GM12878 (cell line): Measurements from ENCODE around the gene SNAP23. TPM values are rescaled to one million over a fixed set of nuclear protein-coding genes. Genes with fewer than 3 reads are reported as not detected.

Experiments
- ATAC-seq: fragments of 200-7000 bp; cut with Tn5 transposase; 3 replicates; pipeline ENCODE4 v1.9.1; 2020; ENCODE audit warnings: mild to moderate bottlenecking, moderate library complexity
- BruUV-seq: library from RNA; stranded (reverse); fragments of 400-500 nt; replicated peaks from 2 replicates; lab custom pipeline; 2021; lab: Mats Ljungman, UMichigan
- CTCF ChIA-PET: fragments of 300-600 bp; sonication (Branson Sonifier 250); formaldehyde crosslinking; extraction: SDS; loops from one replicate; lab custom pipeline; 2021; ENCODE audit warnings: inconsistent platforms; lab: Yijun Ruan, JAX
- POLR2A ChIA-PET: fragments of 350-600 bp; formaldehyde crosslinking; extraction: SDS; loops from one replicate; lab custom pipeline; 2021; ENCODE audit warnings: inconsistent platforms; lab: Charles Lee
- RAD21 ChIA-PET: fragments of 300-600 bp; sonication (Branson Sonifier 250); formaldehyde crosslinking; loops from one replicate; lab custom pipeline; 2023; ENCODE audit warnings: antibody characterized with exemption; ENCODE audit not compliant: unreplicated experiment; lab: Charles Lee
- SMC1A ChIA-PET: fragments of 300-600 bp; sonication (Branson Sonifier 250); formaldehyde crosslinking; loops from one replicate; lab custom pipeline; 2023; ENCODE audit not compliant: unreplicated experiment, uncharacterized antibody; lab: Charles Lee
- DNase-seq: peaks from one replicate; pipeline ENCODE4 v3.0.0-alpha.2; 2011; ENCODE audit warnings: low read depth, low spot score
- FAIRE-seq: peaks from 3 replicates; lab custom pipeline; 2011; peaks lifted over from hg19 to GRCh38; lab: Jason Lieb, UNC
- H2AFZ ChIP-seq: 2 replicates; pipeline ENCODE4 v1.6.0; 2011; ENCODE audit warnings: low read depth, low read length, control low read depth; ENCODE audit not compliant: control insufficient read depth
- H3K27ac ChIP-seq: 2 replicates; pipeline ENCODE4 v1.5.1; 2011; ENCODE audit warnings: control low read depth; ENCODE audit not compliant: control insufficient read depth, insufficient read depth
- H3K27me3 ChIP-seq, 2 experiments: replicated peaks in 1 of 2; 2 replicates each; pipeline versions ENCODE4 v1.6.0 to v1.6.1; 2011; ENCODE audit warnings: low read length in 1 of 2; ENCODE audit not compliant: control insufficient read depth in 2 of 2, insufficient read depth in 2 of 2
- H3K36me3 ChIP-seq, 2 experiments: 2 replicates each; pipeline ENCODE4 v1.5.1; 2011; ENCODE audit warnings: low read length in 1 of 2; ENCODE audit not compliant: control insufficient read depth in 2 of 2, insufficient read depth in 2 of 2
- H3K4me1 ChIP-seq: 2 replicates; pipeline ENCODE4 v1.6.1; 2011; ENCODE audit warnings: mild to moderate bottlenecking, low read length, moderate library complexity, mixed read lengths; ENCODE audit not compliant: control insufficient read depth, insufficient read depth
- H3K4me2 ChIP-seq: 2 replicates; pipeline ENCODE4 v1.6.0; 2011; ENCODE audit warnings: control low read depth; ENCODE audit not compliant: control insufficient read depth, insufficient read depth
- H3K4me3 ChIP-seq: fragments of 200-600 bp; sonication (generic); 2 replicates; pipeline ENCODE4 v1.5.1; 2016
- H3K79me2 ChIP-seq: 2 replicates; pipeline ENCODE4 v1.6.0; 2011; ENCODE audit warnings: low read length; ENCODE audit not compliant: control insufficient read depth, insufficient read depth
- H3K9ac ChIP-seq: 2 replicates; pipeline ENCODE4 v1.8.0; 2011; ENCODE audit warnings: low read length, control low read depth, mixed read lengths; ENCODE audit not compliant: control insufficient read depth, insufficient read depth
- H3K9me3 ChIP-seq: replicated peaks from 3 replicates; pipeline ENCODE4 v1.5.1; 2011; ENCODE audit warnings: mild to moderate bottlenecking, low read length; ENCODE audit not compliant: control insufficient read depth, insufficient read depth
- H4K20me1 ChIP-seq: 2 replicates; pipeline ENCODE4 v1.6.0; 2011; ENCODE audit not compliant: control insufficient read depth, insufficient read depth
- BHLHE40 ChIP-seq, 2 experiments: fragments of 450-650 bp in 1 of 2; IDR thresholded peaks; 2 replicates each; pipeline ENCODE4 v1.6.1; 2011 to 2017; ENCODE audit warnings: low read depth in 2 of 2, borderline replicate concordance in 1 of 2, improper control_type of control experiment in 1 of 2, low read length in 1 of 2, mild to moderate bottlenecking in 1 of 2
- CREM ChIP-seq: IDR thresholded peaks from 2 replicates; pipeline ENCODE4 v1.6.1; 2014; ENCODE audit warnings: antibody characterized with exemption, low read depth
- EP300 ChIP-seq, 2 experiments: fragments of 150-350 bp in 1 of 2; IDR thresholded peaks; 2 replicates each; pipeline ENCODE4 v1.6.1; 2011 to 2012; ENCODE audit warnings: low read depth in 2 of 2, low read length in 2 of 2, borderline replicate concordance in 1 of 2, improper control_type of control experiment in 1 of 2, inconsistent platforms in 1 of 2; ENCODE audit not compliant: control insufficient read depth in 1 of 2
- ESRRA ChIP-seq: IDR thresholded peaks from 2 replicates; pipeline ENCODE4 v1.6.1; 2012; ENCODE audit warnings: mild to moderate bottlenecking, low read length, improper control_type of control experiment
- GABPA ChIP-seq: IDR thresholded peaks from 2 replicates; pipeline ENCODE4 v1.6.1; 2014; ENCODE audit warnings: antibody characterized with exemption, low read depth, mild to moderate bottlenecking, inconsistent platforms
- KAT2A ChIP-seq: conservative IDR thresholded peaks from 2 replicates; pipeline ENCODE4 v1.6.1; 2011; ENCODE audit warnings: low read depth, low read length; ENCODE audit not compliant: control insufficient read depth
- NFYA ChIP-seq: IDR thresholded peaks from 2 replicates; pipeline ENCODE4 v1.6.1; 2011; ENCODE audit warnings: low read depth, mild to moderate bottlenecking, low read length, improper control_type of control experiment, borderline replicate concordance
- PAX5 ChIP-seq: IDR thresholded peaks from 2 replicates; pipeline ENCODE4 v1.6.1; 2011; ENCODE audit warnings: low read depth, low read length, borderline replicate concordance
- YBX1 ChIP-seq: fragments of 450-650 bp; IDR thresholded peaks from 2 replicates; pipeline ENCODE4 v1.6.1; 2016; ENCODE audit warnings: antibody characterized with exemption
- ZNF207 ChIP-seq: fragments of 450-650 bp; IDR thresholded peaks from 2 replicates; pipeline ENCODE4 v1.6.1; 2014; ENCODE audit warnings: antibody characterized with exemption, mild to moderate bottlenecking, borderline replicate concordance
- ZNF622 ChIP-seq: fragments of 450-650 bp; IDR thresholded peaks from 2 replicates; pipeline ENCODE4 v1.6.1; 2017; ENCODE audit warnings: mild to moderate bottlenecking, inconsistent platforms
- WGBS: methylation state at CpG from one replicate; pipeline ENCODE4 v1.1.6; 2016; ENCODE audit warnings: low lambda C conversion rate; ENCODE audit not compliant: insufficient replicate concordance, insufficient coverage; ENCODE audit errors: missing lambda C conversion rate; 5-methylcytosine and 5-hydroxymethylcytosine counted together
- in situ Hi-C: fragments of 300-500 bp; cut with MboI; formaldehyde crosslinking; loops from 9 replicates; pipeline ENCODE4 v1.14.3; 2018; ENCODE audit warnings: mixed read lengths
- intact Hi-C: fragments of 100-400 bp; cut with micrococcal nuclease; formaldehyde crosslinking; loops from one replicate; pipeline ENCODE4 v1.14.2; 2022; ENCODE audit not compliant: unreplicated experiment
- polyA plus RNA-seq, 11 experiments: library from polyadenylated mRNA; depleted of rRNA in 4 of 11; unstranded in 6 of 11; stranded (reverse) in 5 of 11; fragments of >200 nt; fragmentation: Nextera tagmentation in 4 of 11; fragmentation: Illumina TruSeq in 1 of 11; extraction: Ambion mirVana in 4 of 11; extraction: Trizol in 1 of 11; gene quantifications; 1 replicate in 1 of 11; 2 replicates in 10 of 11; pipeline versions ENCODE4 v1.2.1 to v1.2.3, GENCODE V29; 2011 to 2016; ENCODE audit warnings: inconsistent platforms in 2 of 11, missing spikeins in 2 of 11, low read depth in 1 of 11
- total RNA-seq, 4 experiments: library from RNA; depleted of rRNA in 3 of 4; stranded (reverse); fragments of >200 nt in 3 of 4; fragmentation: Illumina TruSeq in 1 of 4; extraction: Trizol in 1 of 4; gene quantifications; 2 replicates each; pipeline versions ENCODE4 v1.2.1 to v1.2.3, GENCODE V29; 2013 to 2021
- TF ChIP-seq, protein P1 (sequence below): fragments of 450-650 bp; formaldehyde crosslinking; IDR thresholded peaks from 2 replicates; pipeline ENCODE4 v1.5.0; 2022; ENCODE audit warnings: mild to moderate bottlenecking, missing genetic modification characterization
- TF ChIP-seq, protein P2 (sequence below): fragments of 450-650 bp; IDR thresholded peaks from 2 replicates; pipeline ENCODE4 v1.6.1; 2017; ENCODE audit warnings: mild to moderate bottlenecking, low read depth, inconsistent platforms; ENCODE audit not compliant: poor library complexity, severe bottlenecking

SNAP23 gene
- total and polyA plus RNA-seq, 10 of the 15 experiments (the other 5 are each of a cell fraction or from before 2014, with no cell fraction given) = 51.9 to 127 (median 74.6) TPM

DNA sequence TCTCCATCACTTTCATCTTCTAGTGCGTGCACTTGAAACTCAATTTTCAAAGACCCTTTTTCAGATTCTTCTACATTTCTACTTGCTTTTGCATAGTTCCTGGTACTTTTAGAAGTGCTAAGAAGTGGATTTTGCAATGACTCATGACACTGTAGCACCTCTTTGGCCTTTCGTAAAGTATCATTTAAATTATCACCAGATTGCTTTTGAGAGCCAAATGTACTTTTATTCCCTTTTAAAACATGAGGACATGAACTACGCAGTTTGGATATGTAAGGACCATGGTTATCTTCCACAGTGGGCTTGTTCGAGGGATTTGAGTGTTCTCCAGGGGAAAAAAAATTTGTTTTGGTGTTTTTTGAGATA, 45.0 kb upstream of the SNAP23 start (continued):
- TF ChIP-seq, protein P1, sequence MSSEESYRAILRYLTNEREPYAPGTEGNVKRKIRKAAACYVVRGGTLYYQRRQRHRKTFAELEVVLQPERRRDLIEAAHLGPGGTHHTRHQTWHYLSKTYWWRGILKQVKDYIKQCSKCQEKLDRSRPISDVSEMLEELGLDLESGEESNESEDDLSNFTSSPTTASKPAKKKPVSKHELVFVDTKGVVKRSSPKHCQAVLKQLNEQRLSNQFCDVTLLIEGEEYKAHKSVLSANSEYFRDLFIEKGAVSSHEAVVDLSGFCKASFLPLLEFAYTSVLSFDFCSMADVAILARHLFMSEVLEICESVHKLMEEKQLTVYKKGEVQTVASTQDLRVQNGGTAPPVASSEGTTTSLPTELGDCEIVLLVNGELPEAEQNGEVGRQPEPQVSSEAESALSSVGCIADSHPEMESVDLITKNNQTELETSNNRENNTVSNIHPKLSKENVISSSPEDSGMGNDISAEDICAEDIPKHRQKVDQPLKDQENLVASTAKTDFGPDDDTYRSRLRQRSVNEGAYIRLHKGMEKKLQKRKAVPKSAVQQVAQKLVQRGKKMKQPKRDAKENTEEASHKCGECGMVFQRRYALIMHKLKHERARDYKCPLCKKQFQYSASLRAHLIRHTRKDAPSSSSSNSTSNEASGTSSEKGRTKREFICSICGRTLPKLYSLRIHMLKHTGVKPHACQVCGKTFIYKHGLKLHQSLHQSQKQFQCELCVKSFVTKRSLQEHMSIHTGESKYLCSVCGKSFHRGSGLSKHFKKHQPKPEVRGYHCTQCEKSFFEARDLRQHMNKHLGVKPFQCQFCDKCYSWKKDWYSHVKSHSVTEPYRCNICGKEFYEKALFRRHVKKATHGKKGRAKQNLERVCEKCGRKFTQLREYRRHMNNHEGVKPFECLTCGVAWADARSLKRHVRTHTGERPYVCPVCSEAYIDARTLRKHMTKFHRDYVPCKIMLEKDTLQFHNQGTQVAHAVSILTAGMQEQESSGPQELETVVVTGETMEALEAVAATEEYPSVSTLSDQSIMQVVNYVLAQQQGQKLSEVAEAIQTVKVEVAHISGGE (CRISPR knock-in tag) = no peak

DNA sequence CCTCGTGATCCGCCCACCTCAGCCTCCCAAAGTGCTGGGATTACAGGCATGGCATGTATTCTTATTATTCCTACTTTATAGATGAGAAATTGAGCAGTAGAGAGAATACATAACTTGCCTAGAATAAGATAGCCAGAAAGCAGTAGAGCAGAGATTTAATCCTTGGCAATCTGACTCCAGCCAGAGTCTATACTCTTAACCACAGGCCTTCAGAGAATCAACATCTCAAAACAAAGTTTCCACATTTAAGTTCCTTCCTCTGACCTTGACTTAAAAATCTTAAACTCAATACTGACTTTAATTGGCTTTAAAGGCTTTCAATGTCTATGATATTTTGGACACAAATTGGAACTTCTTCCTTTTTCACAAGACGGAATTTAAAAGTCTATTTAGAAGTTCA, 41.6 kb upstream of the SNAP23 start:
- CTCF ChIA-PET = no interaction called here
- peaks cover 8% of the 10 kb centered on the region for H3K4me1 ChIP-seq
- no peaks in the 10 kb centered on the region for H4K20me1 ChIP-seq
- H3K36me3 ChIP-seq = peaks cover 3 to 19% of the 10 kb centered on the region in 2 experiments
- 97% methylated on average over 3 of the region's 3 CpGs for WGBS
- FAIRE-seq (no peak), DNase-seq (no peak), ATAC-seq (no peak)
- RAD21 ChIA-PET = interaction anchor here (0.7 kb wide), 2 partner anchors 127 to 418 kb away, joined by 3 read pairs; no protein-coding TSS in a partner anchor
- TF ChIP-seq PAX5 = no peak
- TF ChIP-seq CREM = no peak
- TF ChIP-seq EP300 (IDR thresholded peaks at IDR 0.05; ENCODE audit: borderline replicate concordance in 1 of 2, control insufficient read depth in 1 of 2, low read depth in 2 of 2, low read length in 2 of 2) = no peak
- TF ChIP-seq ZNF622 = no peak
- no peak for TF ChIP-seq YBX1
- no peak for TF ChIP-seq ZNF207
- TF ChIP-seq BHLHE40 (IDR thresholded peaks at IDR 0.05; ENCODE audit: borderline replicate concordance in 1 of 2, low read depth in 2 of 2, low read length in 1 of 2) = no peak
- TF ChIP-seq KAT2A = no peak
- no peak for TF ChIP-seq GABPA
- no peak for TF ChIP-seq ESRRA
- TF ChIP-seq, protein P2, sequence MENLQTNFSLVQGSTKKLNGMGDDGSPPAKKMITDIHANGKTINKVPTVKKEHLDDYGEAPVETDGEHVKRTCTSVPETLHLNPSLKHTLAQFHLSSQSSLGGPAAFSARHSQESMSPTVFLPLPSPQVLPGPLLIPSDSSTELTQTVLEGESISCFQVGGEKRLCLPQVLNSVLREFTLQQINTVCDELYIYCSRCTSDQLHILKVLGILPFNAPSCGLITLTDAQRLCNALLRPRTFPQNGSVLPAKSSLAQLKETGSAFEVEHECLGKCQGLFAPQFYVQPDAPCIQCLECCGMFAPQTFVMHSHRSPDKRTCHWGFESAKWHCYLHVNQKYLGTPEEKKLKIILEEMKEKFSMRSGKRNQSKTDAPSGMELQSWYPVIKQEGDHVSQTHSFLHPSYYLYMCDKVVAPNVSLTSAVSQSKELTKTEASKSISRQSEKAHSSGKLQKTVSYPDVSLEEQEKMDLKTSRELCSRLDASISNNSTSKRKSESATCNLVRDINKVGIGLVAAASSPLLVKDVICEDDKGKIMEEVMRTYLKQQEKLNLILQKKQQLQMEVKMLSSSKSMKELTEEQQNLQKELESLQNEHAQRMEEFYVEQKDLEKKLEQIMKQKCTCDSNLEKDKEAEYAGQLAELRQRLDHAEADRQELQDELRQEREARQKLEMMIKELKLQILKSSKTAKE = no peak
- TF ChIP-seq NFYA = no peak
- intact Hi-C loops = no loop called here
- SMC1A ChIA-PET = no interaction called here
- H3K79me2 ChIP-seq = no peaks in the 10 kb centered on the region; the same call in 1 of the 2 replicates
- no peak overlapping the region for H3K4me3 ChIP-seq
- no peak overlapping the region for H2AFZ ChIP-seq
- H3K4me2 ChIP-seq = no peak overlapping the region
- no peak overlapping the region for H3K9ac ChIP-seq
- POLR2A ChIA-PET = no interaction called here
- no TSS peak for BruUV-seq
- no peaks in the 10 kb centered on the region for H3K9me3 ChIP-seq
- no peak overlapping the region for H3K27ac ChIP-seq
- H3K27me3 ChIP-seq = no peaks in the 10 kb centered on the region
- in situ Hi-C loops = no loop called here
